Peyer's patch (tissue), 4 donors: Measurements from ENCODE around the gene OR51B4. TPM values are rescaled to one million over a fixed set of nuclear protein-coding genes. Genes with fewer than 3 reads are reported as not detected.
"Not testable (repeated sequence)": the region's sequence is repeated elsewhere in the genome, so short reads cannot be mapped to it uniquely, and the experiment has no call there.

Experiments
- DNase-seq, 3 donors: peaks; one replicate each; pipeline ENCODE4 v3.0.0-alpha.2; 2017 to 2019
- H3K27ac ChIP-seq, 4 donors: fragments of 200-600 bp; sonication (generic); one replicate each; pipeline ENCODE4 v1.5.1; 2016 to 2019
- H3K27me3 ChIP-seq, 2 donors: fragments of 200-600 bp; sonication (generic); one replicate each; pipeline ENCODE4 v1.5.1; 2019
- H3K36me3 ChIP-seq, 3 donors: fragments of 200-600 bp; sonication (generic); one replicate each; pipeline ENCODE4 v1.5.1; 2016 to 2019
- H3K4me1 ChIP-seq, 4 donors: fragments of 200-600 bp; sonication (generic); one replicate each; pipeline ENCODE4 v1.5.1; 2016 to 2019
- H3K4me3 ChIP-seq, 4 donors: fragments of 200-600 bp; sonication (generic); 1 replicate in 3 of 4; 2 replicates in 1 of 4; pipeline ENCODE4 v1.5.1; 2016 to 2019; ENCODE audit warnings: mild to moderate bottlenecking in 1 of 4
- H3K9me3 ChIP-seq, 4 donors: fragments of 200-600 bp; sonication (generic); one replicate each; pipeline ENCODE4 v1.5.1; 2016 to 2019; ENCODE audit warnings: mild to moderate bottlenecking in 1 of 4
- CTCF ChIP-seq, 6 experiments: fragments of 450-650 bp in 4 of 6; fragments of 200-600 bp in 2 of 6; sonication (generic) in 1 of 6; IDR thresholded peaks; one replicate each; pipeline ENCODE4 v1.5.1; 2017 to 2019; ENCODE audit warnings: antibody characterized with exemption in 6 of 6, mild to moderate bottlenecking in 3 of 6, moderate library complexity in 1 of 6
- POLR2A ChIP-seq, 2 donors: fragments of 450-650 bp; IDR thresholded peaks; one replicate each; pipeline ENCODE4 v1.5.1; 2017; ENCODE audit warnings: antibody characterized with exemption in 2 of 2, mild to moderate bottlenecking in 2 of 2, moderate library complexity in 2 of 2
- total RNA-seq, 4 donors: library from RNA; depleted of rRNA; stranded (reverse); fragments of >200 nt; gene quantifications; one replicate each; pipeline ENCODE4 v1.1.0, GENCODE V29; 2016

The OR51B4 gene
- total RNA-seq, 4 donors from 2014 or later: not detected

- H3K27ac ChIP-seq: no peak overlapping the region
- H3K9me3 ChIP-seq: no peaks in the 10 kb centered on the region
- no peaks in the 10 kb centered on the region for H3K27me3 ChIP-seq
- no peaks in the 10 kb centered on the region for H3K36me3 ChIP-seq
- H3K4me1 ChIP-seq: no peaks in the 10 kb centered on the region
- TF ChIP-seq CTCF (IDR thresholded peaks at IDR 0.05): no peak
- TF ChIP-seq POLR2A (IDR thresholded peaks at IDR 0.05): no peak
- DNase-seq: no peak
- no peak overlapping the region for H3K4me3 ChIP-seq
Observed at GRCh38 chr11:5265832-5266231, 35.9 kb downstream of the OR51B4 start.

GRCh38 chr11:5258543-5259262 lies 43.0 kb downstream of the OR51B4 start:
- no peak overlapping the region for H3K27ac ChIP-seq
- no peaks in the 10 kb centered on the region for H3K4me1 ChIP-seq
- no peaks in the 10 kb centered on the region for H3K9me3 ChIP-seq
- no peak for TF ChIP-seq CTCF (IDR thresholded peaks at IDR 0.05)
- no peak for TF ChIP-seq POLR2A (IDR thresholded peaks at IDR 0.05)
- no peak for DNase-seq
- no peak overlapping the region for H3K4me3 ChIP-seq
- no peaks in the 10 kb centered on the region for H3K27me3 ChIP-seq
- H3K36me3 ChIP-seq: no peaks in the 10 kb centered on the region

GRCh38 chr11:5257296-5257695 lies 44.5 kb downstream of the OR51B4 start:
- TF ChIP-seq CTCF (IDR thresholded peaks at IDR 0.05) (no peak), POLR2A (IDR thresholded peaks at IDR 0.05) (no peak)
- H3K4me1 ChIP-seq: no peaks in the 10 kb centered on the region
- H3K27ac ChIP-seq: no peak overlapping the region
- DNase-seq: no peak
- H3K4me3 ChIP-seq: no peak overlapping the region
- H3K27me3 ChIP-seq: no peaks in the 10 kb centered on the region
- H3K36me3 ChIP-seq: no peaks in the 10 kb centered on the region
- H3K9me3 ChIP-seq: no peaks in the 10 kb centered on the region

- not testable (repeated sequence) for H3K27ac ChIP-seq, DNase-seq, H3K27me3 ChIP-seq, H3K9me3 ChIP-seq, H3K4me1 ChIP-seq, H3K4me3 ChIP-seq, H3K36me3 ChIP-seq
Observed at GRCh38 chr11:5254646-5255413, 46.9 kb downstream of the OR51B4 start, which contains the start of gene HBG2. HBG2 (minus strand) TSS chr11:5254781; CDS start chr11:5254728, 53 bp downstream.

- H3K27ac ChIP-seq, H3K36me3 ChIP-seq, DNase-seq, H3K27me3 ChIP-seq, H3K9me3 ChIP-seq, H3K4me3 ChIP-seq, H3K4me1 ChIP-seq: not testable (repeated sequence)
Observed at GRCh38 chr11:5254023-5254422, 47.7 kb downstream of the OR51B4 start.

- H3K4me3 ChIP-seq, H3K4me1 ChIP-seq, H3K36me3 ChIP-seq, H3K9me3 ChIP-seq, H3K27me3 ChIP-seq, DNase-seq, H3K27ac ChIP-seq: not testable (repeated sequence)
Observed at GRCh38 chr11:5253440-5253839, 48.3 kb downstream of the OR51B4 start.

GRCh38 chr11:5252919-5253265 lies 48.9 kb downstream of the OR51B4 start:
- no peaks in the 10 kb centered on the region for H3K9me3 ChIP-seq
- no peak for DNase-seq
- no peak for TF ChIP-seq POLR2A (IDR thresholded peaks at IDR 0.05)
- TF ChIP-seq CTCF (IDR thresholded peaks at IDR 0.05): no peak

More at GRCh38 chr11:5252919-5253265, 48.9 kb downstream of the OR51B4 start:
- no peaks in the 10 kb centered on the region for H3K27me3 ChIP-seq
- H3K27ac ChIP-seq: no peak overlapping the region
- no peaks in the 10 kb centered on the region for H3K4me1 ChIP-seq
- no peak overlapping the region for H3K4me3 ChIP-seq
- H3K36me3 ChIP-seq: no peaks in the 10 kb centered on the region
